Activated B cell treated with CpG ODN at 0.5 μM for 24 hours (primary cell): ENCODE data around the gene MESD. TPM values are rescaled to one million over a fixed set of nuclear protein-coding genes. Genes with fewer than 3 reads are reported as not detected.

Experiments
- ATAC-seq: fragments of 200-7000 bp; cut with Tn5 transposase; one replicate; pipeline ENCODE4 v1.10.0; 2021; ENCODE audit warnings: low read depth, mild to moderate bottlenecking, moderate library complexity
- CTCF ChIA-PET: fragments of 350-600 bp; sonication (Branson Sonifier 250); formaldehyde crosslinking; loops from one replicate; lab custom pipeline; 2021; ENCODE audit warnings: antibody characterized with exemption; lab: Charles Lee
- POLR2A ChIA-PET: fragments of 350-600 bp; sonication (Branson Sonifier 250); formaldehyde crosslinking; loops from one replicate; lab custom pipeline; 2021; ENCODE audit warnings: antibody characterized with exemption; lab: Charles Lee
- DNase-seq: peaks from one replicate; pipeline ENCODE4 v3.0.0; 2022
- H3K27ac Mint-ChIP-seq: one replicate; pipeline ENCODE4 v1.8.0; 2020; ENCODE audit warnings: mixed read lengths
- H3K27me3 Mint-ChIP-seq: one replicate; pipeline ENCODE4 v1.8.0; 2021; ENCODE audit warnings: mixed read lengths
- H3K36me3 Mint-ChIP-seq: one replicate; pipeline ENCODE4 v1.8.0; 2021; ENCODE audit warnings: low read depth, mixed read lengths
- H3K4me1 Mint-ChIP-seq: one replicate; pipeline ENCODE4 v1.8.0; 2021; ENCODE audit warnings: mixed read lengths
- H3K4me3 Mint-ChIP-seq: one replicate; pipeline ENCODE4 v1.8.0; 2020; ENCODE audit warnings: mild to moderate bottlenecking, mixed read lengths
- H3K9me3 Mint-ChIP-seq: one replicate; pipeline ENCODE4 v1.8.0; 2020; ENCODE audit warnings: mixed read lengths
- CTCF ChIP-seq: fragments of 200-600 bp; IDR thresholded peaks from one replicate; pipeline ENCODE4 v1.8.0; 2022; ENCODE audit warnings: antibody characterized with exemption, mild to moderate bottlenecking
- intact Hi-C: fragments of 100-400 bp; cut with micrococcal nuclease; formaldehyde crosslinking; loops from one replicate; pipeline ENCODE4 v1.15.1; 2024
- total RNA-seq: library from RNA; stranded (reverse); gene quantifications from 2 replicates; pipeline ENCODE4 v1.2.3, GENCODE V29; 2022

The MESD gene
- total RNA-seq, 1 donor from 2014 or later = 23.8 TPM

GRCh38 chr15:80988148-80988796 lies 1.3 kb downstream of the MESD start:
- CTCF ChIA-PET = interaction anchor here (1.5 kb wide), 1 partner anchor 18 kb away, joined by 4 read pairs; no protein-coding TSS in a partner anchor
- TF ChIP-seq CTCF = no peak

GRCh38 chr15:80986487-80986886 lies 3.1 kb downstream of the MESD start:
- DNase-seq (no peak), ATAC-seq (no peak)
- intact Hi-C loops = loop anchor here (5.0 to 10.0 kb wide), 2 partner anchors 292 to 306 kb away; partner anchors contain the start of gene ABHD17C
- Mint-ChIP-seq H3K36me3 (peaks cover 31% of the 10 kb centered on the region), H3K4me1 (peaks cover 72% of the 10 kb centered on the region), H3K4me3 (no peak overlapping the region), H3K9me3 (no peaks in the 10 kb centered on the region), H3K27me3 (no peaks in the 10 kb centered on the region), H3K27ac (no peak overlapping the region)
- TF ChIP-seq CTCF = no peak
- ChIA-PET POLR2A (interaction anchor here (0.7 to 5.9 kb wide), 2 partner anchors 13 to 20 kb away, joined by 5 to 83 read pairs; partner anchors contain the start of gene TLNRD1), CTCF (interaction anchor here (1.8 kb wide), 1 partner anchor 16 kb away, joined by 8 read pairs; no protein-coding TSS in a partner anchor)

More at GRCh38 chr15:80988148-80988796, 1.3 kb downstream of the MESD start:
- Mint-ChIP-seq H3K36me3 (peaks cover 19% of the 10 kb centered on the region), H3K27me3 (no peaks in the 10 kb centered on the region), H3K4me3 (peak overlapping the region; percentile 99), H3K9me3 (no peaks in the 10 kb centered on the region), H3K4me1 (peaks cover 65% of the 10 kb centered on the region), H3K27ac (no peak overlapping the region)
- no peak for DNase-seq
- POLR2A ChIA-PET = interaction anchor here (0.9 to 5.9 kb wide), 2 partner anchors 12 to 17 kb away, joined by 3 to 83 read pairs; partner anchors contain the start of gene TLNRD1
- ATAC-seq = no peak
- intact Hi-C loops = loop anchor here (2.0 to 10.0 kb wide), 3 partner anchors 293 to 1059 kb away; partner anchors contain the start of genes ABHD17C and MEX3B

- Mint-ChIP-seq H3K4me1 (peaks cover 68% of the 10 kb centered on the region), H3K36me3 (peaks cover 31% of the 10 kb centered on the region), H3K4me3 (no peak overlapping the region), H3K27ac (no peak overlapping the region), H3K27me3 (no peaks in the 10 kb centered on the region), H3K9me3 (no peaks in the 10 kb centered on the region)
- ChIA-PET POLR2A (interaction anchor here (0.7 to 5.9 kb wide), 4 partner anchors 14 to 21 kb away, joined by 3 to 83 read pairs (median 4); partner anchors contain the start of gene TLNRD1), CTCF (interaction anchor here (1.3 to 1.8 kb wide), 2 partner anchors 9 to 16 kb away, joined by 3 to 8 read pairs; no protein-coding TSS in a partner anchor)
- no peak for TF ChIP-seq CTCF
- ATAC-seq (no peak), DNase-seq (no peak)
- intact Hi-C loops = loop anchor here (2.0 to 10.0 kb wide), 3 partner anchors 15 to 306 kb away; partner anchors contain the start of genes ABHD17C and TLNRD1
Observed at GRCh38 chr15:80985981-80986380, 3.6 kb downstream of the MESD start.

- TF ChIP-seq CTCF = no peak
- H3K27ac Mint-ChIP-seq = peak overlapping the region; percentile 69
- POLR2A ChIA-PET = interaction anchor here (0.9 to 1.0 kb wide), 2 partner anchors 16 to 17 kb away, joined by 3 to 4 read pairs; partner anchors contain the start of gene TLNRD1
- peaks cover 40% of the 10 kb centered on the region for H3K36me3 Mint-ChIP-seq
- ATAC-seq = peak; percentile 10
- intact Hi-C loops = loop anchor here (2.0 to 10.0 kb wide), 3 partner anchors 16 to 307 kb away; partner anchors contain the start of genes ABHD17C and TLNRD1
- CTCF ChIA-PET = interaction anchor here (1.3 kb wide), 1 partner anchor 7 kb away, joined by 3 read pairs; no protein-coding TSS in a partner anchor
- H3K4me3 Mint-ChIP-seq = peak overlapping the region; percentile 66
- H3K4me1 Mint-ChIP-seq = peaks cover 63% of the 10 kb centered on the region
- no peaks in the 10 kb centered on the region for H3K9me3 Mint-ChIP-seq
- no peaks in the 10 kb centered on the region for H3K27me3 Mint-ChIP-seq
- DNase-seq = no peak
Observed at GRCh38 chr15:80984856-80985255, 4.8 kb downstream of the MESD start.

GRCh38 chr15:80982839-80983238 lies 6.8 kb downstream of the MESD start:
- no peak overlapping the region for H3K27ac Mint-ChIP-seq
- peaks cover 53% of the 10 kb centered on the region for H3K4me1 Mint-ChIP-seq
- DNase-seq (no peak), ATAC-seq (no peak)
- ChIA-PET CTCF (no interaction called here), POLR2A (no interaction called here)
- TF ChIP-seq CTCF = no peak
- H3K4me3 Mint-ChIP-seq = no peak overlapping the region
- no peaks in the 10 kb centered on the region for H3K9me3 Mint-ChIP-seq
- H3K36me3 Mint-ChIP-seq = peaks cover 53% of the 10 kb centered on the region
- H3K27me3 Mint-ChIP-seq = no peaks in the 10 kb centered on the region
- intact Hi-C loops = loop anchor here (10.0 kb wide), 1 partner anchor 288 kb away; the partner anchor contains the start of gene ABHD17C
